Measurements from ENCODE around the gene SULT2B1.
A peak's percentile ranks its signal among the peaks of the same experiment; 100 is the strongest.
"Not testable (repeated sequence)": the region's sequence is repeated elsewhere in the genome, so short reads cannot be mapped to it uniquely, and the experiment has no call there.

Gene SULT2B1

GRCh38 chr19:48618278-48618915 lies 66.4 kb downstream of the SULT2B1 start:
- DNase-seq (ENCODE audit: low read depth in 2 of 2, low spot score in 1 of 2): no peak

DNA sequence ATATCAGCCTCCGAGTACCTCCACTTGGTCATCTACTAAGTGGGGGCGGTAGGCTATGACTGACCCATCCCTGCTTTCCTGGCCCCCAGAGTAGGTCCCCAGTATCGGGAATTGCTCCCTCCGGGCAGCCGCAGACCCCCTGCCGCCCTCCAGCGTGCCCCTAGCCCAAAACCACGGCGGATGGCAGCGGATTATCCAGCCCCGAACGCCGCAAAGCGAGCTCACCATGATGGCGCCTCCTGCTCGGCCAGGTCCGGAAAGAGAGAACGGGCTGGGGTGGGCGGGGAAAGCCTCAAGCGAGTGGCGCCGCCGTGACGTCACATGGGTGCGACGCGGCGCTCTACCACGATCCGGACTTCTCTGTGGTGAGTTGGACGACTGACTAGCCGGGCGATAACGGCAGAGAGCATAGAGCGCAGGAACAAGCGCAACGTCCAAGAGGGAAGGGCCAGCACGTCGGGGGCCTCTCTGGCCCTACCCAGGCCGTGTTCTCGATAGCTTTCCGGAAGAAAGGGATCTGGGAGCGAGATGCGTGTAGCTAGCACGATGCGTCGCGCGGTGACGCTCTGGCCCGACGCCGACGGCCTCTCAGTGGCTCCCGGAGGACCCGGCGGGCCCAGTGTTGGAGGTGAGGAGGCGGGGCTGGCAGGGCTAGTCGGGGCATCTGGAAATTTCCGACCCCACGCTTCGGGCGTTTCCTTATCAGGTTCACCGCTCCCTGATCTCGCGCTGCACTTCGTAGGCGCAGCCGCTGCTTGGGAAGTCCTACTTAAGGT lies 67.1 kb downstream of the SULT2B1 start, which contains the start of the genes RPL18 and SPHK2:
Gene RPL18, minus strand, starts transcription at position 263 of the 776 bp plus-strand sequence. Its CDS starts 35 bp downstream, at position 228.
Gene SPHK2, plus strand, starts transcription at position 591 of the 776 bp plus-strand sequence. CDS start 1,009 bp downstream, outside the sequence.
- DNase-seq (ENCODE audit: low read depth in 2 of 2, low spot score in 1 of 2): peak; percentile 90

- DNase-seq (ENCODE audit: low read depth in 2 of 2, low spot score in 1 of 2): no peak
Measured at GRCh38 chr19:48619692-48620585, 68.0 kb downstream of the SULT2B1 start.

- DNase-seq (ENCODE audit: low read depth in 2 of 2, low spot score in 1 of 2): no peak
Measured at GRCh38 chr19:48623556-48624066, 71.6 kb downstream of the SULT2B1 start.

- peak; percentile 87 to 91 for DNase-seq (ENCODE audit: low read depth in 2 of 2, low spot score in 1 of 2)
Measured at GRCh38 chr19:48624067-48624594, 72.2 kb downstream of the SULT2B1 start.

GRCh38 chr19:48624791-48625723 lies 73.1 kb downstream of the SULT2B1 start:
- DNase-seq (ENCODE audit: low read depth in 2 of 2, low spot score in 1 of 2): no peak

- no peak for DNase-seq (ENCODE audit: low read depth in 2 of 2, low spot score in 1 of 2)
Measured at GRCh38 chr19:48625891-48626327, 73.9 kb downstream of the SULT2B1 start.

GRCh38 chr19:48627201-48627864 lies 75.4 kb downstream of the SULT2B1 start:
- no peak for DNase-seq (ENCODE audit: low read depth in 2 of 2, low spot score in 1 of 2)

- DNase-seq (ENCODE audit: low read depth in 2 of 2, low spot score in 1 of 2): no peak
Measured at GRCh38 chr19:48627865-48628314, 75.9 kb downstream of the SULT2B1 start.

DNA sequence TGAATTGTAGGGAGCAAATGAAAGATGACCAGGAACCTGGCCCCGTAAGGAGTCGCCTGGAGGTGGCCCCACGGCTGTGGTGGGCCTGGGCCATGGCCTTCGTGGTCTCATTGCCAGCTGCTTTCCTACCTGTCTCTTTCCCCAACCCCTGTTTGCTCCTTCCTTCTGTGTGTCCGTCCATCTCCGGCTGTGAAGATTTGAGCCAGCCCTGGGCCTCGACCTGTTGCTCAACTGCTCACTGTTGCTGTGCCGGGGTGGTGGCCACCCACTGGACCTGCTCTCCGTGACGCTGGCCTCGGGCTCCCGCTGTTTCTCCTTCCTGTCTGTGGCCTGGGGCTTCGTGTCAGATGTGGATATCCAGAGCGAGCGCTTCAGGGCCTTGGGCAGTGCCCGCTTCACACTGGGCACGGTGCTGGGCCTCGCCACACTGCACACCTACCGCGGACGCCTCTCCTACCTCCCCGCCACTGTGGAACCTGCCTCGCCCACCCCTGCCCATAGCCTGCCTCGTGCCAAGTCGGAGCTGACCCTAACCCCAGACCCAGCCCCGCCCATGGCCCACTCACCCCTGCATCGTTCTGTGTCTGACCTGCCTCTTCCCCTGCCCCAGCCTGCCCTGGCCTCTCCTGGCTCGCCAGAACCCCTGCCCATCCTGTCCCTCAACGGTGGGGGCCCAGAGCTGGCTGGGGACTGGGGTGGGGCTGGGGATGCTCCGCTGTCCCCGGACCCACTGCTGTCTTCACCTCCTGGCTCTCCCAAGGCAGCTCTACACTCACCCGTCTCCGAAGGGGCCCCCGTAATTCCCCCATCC lies 76.7 kb downstream of the SULT2B1 start:
- no peak for DNase-seq (ENCODE audit: low read depth in 2 of 2, low spot score in 1 of 2)

DNA sequence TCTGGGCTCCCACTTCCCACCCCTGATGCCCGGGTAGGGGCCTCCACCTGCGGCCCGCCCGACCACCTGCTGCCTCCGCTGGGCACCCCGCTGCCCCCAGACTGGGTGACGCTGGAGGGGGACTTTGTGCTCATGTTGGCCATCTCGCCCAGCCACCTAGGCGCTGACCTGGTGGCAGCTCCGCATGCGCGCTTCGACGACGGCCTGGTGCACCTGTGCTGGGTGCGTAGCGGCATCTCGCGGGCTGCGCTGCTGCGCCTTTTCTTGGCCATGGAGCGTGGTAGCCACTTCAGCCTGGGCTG lies 77.3 kb downstream of the SULT2B1 start:
- no peak for DNase-seq (ENCODE audit: low read depth in 2 of 2, low spot score in 1 of 2)

- no peak for DNase-seq (ENCODE audit: low read depth in 2 of 2, low spot score in 1 of 2)
Measured at GRCh38 chr19:48629599-48630295, 77.8 kb downstream of the SULT2B1 start.

DNA sequence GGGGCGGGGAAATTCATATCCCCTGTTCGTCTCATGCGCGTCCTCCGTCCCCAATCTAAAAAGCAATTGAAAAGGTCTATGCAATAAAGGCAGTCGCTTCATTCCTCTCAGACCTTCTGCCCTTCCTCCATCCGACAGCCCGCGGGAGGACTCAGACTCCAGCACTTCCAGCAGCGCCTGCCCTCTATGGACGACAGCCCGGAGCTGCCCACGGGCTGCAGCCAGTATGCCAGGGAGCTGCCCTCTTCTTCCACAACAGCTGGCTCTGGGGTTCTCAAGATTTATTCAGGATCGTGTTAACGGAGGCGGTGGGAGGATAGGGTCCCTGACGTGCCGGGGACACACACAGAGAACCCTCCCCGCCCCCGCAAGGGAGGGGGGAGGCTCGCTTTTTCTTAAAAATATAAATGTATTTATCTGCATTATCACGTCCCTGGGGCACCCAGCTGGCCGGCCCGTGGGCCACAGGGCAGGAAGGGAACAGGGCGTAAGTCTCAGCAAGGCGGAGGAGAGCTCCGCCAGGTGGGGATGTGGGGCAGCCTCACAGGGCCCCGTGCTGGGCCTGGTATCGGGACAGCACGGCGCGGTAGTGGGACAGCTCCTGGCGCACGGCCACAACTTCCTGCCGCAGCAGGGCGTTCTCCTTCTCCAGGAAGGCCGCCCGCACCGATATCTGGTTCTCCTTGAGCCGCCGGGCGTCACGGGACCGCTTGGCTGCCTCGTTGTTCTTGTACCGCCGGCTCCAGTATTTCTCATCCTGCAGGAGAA lies 78.5 kb downstream of the SULT2B1 start:
- no peak for DNase-seq (ENCODE audit: low read depth in 2 of 2, low spot score in 1 of 2)

DNA sequence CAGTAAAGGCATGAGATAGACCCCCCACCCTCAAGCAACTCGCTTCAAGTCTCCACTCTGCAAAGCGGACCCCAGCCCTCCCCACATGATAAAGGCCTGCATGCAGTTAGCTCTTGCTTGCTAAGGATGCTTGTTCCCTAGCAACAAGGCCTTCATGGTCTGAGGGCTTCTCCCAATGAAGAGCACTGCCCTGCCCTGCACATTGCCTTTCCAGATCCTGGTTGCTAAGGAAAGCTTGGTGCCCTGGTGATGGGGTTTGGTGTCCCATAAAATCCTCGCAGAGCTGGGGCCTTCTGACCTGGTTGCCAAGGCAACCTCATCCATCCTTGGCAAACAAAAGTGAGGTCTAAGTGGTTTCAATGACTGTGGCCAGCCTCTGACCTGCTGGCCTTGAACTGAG lies 79.3 kb downstream of the SULT2B1 start:
- DNase-seq (ENCODE audit: low read depth in 2 of 2, low spot score in 1 of 2): no peak

DNA sequence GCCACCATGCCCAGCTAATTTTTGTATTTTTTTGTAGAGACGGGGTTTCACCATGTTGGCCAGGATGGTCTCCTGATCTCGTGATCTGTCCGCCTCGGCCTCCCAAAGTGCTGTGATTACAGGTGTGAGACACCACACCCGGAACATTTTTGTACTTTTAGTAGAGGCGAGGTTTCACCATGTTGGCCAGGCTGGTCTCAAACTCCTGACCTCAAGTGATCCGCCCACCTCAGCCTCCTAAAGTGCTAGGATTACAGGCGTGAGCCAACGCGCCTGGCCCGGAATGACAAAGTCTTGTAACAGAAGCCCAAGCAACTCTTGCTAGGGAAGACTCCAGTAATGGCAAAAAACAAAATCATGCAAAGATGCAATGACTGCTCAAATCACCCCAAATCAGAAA lies 80.3 kb downstream of the SULT2B1 start:
- not testable (repeated sequence) for DNase-seq (ENCODE audit: low read depth in 2 of 2, low spot score in 1 of 2)

DNA sequence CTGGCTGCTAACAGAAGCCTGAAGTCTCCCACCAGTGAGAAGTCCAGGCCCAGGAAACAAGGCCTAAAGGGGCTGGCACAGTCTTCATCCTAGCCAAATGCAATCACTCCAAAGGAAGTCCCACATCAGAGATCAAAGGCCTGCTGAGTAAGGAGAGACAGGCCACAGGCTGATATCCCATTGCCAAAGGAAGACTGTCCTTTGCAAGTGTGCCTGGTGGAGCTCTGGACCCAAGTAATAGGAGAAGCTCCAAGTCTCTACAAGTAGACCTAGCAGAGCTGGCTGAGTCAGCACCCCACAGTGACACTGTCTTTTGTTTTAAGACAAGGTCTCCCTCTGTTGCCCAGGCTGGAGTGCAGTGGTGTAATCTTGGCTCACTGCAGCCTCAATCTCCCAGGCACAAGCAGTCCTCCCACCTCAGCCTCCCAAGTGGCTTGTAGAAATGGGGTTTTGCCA lies 80.7 kb downstream of the SULT2B1 start:
- DNase-seq (ENCODE audit: low read depth in 2 of 2, low spot score in 1 of 2): no peak
